ENCODE measurements around the gene NOTCH2.

DNA sequence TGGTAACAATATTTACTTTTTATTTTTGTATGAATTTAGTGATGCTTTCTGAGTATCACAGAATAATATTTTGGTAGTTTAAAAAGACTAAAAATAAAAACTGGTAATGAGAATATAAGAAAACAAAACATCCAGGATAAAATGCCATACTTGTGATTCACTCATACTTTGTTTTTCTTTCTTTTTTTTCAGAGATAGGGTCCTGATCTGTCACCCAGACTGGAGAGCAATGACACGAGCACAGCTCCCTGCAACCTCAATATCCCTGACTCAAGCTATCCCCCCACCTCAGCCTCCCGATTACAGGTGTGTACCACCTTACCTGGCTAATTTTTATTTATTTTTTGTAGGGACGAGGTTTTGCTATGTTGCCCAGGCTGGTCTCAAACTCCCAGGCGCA lies 109.0 kb downstream of the NOTCH2 start:
- TF ChIP-seq, protein P1, sequence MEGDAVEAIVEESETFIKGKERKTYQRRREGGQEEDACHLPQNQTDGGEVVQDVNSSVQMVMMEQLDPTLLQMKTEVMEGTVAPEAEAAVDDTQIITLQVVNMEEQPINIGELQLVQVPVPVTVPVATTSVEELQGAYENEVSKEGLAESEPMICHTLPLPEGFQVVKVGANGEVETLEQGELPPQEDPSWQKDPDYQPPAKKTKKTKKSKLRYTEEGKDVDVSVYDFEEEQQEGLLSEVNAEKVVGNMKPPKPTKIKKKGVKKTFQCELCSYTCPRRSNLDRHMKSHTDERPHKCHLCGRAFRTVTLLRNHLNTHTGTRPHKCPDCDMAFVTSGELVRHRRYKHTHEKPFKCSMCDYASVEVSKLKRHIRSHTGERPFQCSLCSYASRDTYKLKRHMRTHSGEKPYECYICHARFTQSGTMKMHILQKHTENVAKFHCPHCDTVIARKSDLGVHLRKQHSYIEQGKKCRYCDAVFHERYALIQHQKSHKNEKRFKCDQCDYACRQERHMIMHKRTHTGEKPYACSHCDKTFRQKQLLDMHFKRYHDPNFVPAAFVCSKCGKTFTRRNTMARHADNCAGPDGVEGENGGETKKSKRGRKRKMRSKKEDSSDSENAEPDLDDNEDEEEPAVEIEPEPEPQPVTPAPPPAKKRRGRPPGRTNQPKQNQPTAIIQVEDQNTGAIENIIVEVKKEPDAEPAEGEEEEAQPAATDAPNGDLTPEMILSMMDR (conservative IDR thresholded peaks at IDR 0.05): no peak
- no peak for TF ChIP-seq EZH2 (IDR thresholded peaks at IDR 0.05; ENCODE audit: low read depth)

All from PC-9 (cell line).